Neutrophil (primary cell): Measurements from ENCODE around the gene LORICRIN.
"Not testable (repeated sequence)": the region's sequence is repeated elsewhere in the genome, so short reads cannot be mapped to it uniquely, and the experiment has no call there.

Experiments used
- H3K27ac ChIP-seq: fragments of 200-600 bp; sonication (generic); 2 replicates; pipeline ENCODE4 v1.5.1; 2016; ENCODE audit warnings: mild to moderate bottlenecking, moderate library complexity
- H3K27me3 ChIP-seq: fragments of 200-600 bp; sonication (generic); 2 replicates; pipeline ENCODE4 v1.6.0; 2016; ENCODE audit warnings: mild to moderate bottlenecking
- H3K36me3 ChIP-seq: fragments of 200-600 bp; sonication (generic); 2 replicates; pipeline ENCODE4 v1.5.1; 2017
- H3K4me1 ChIP-seq, 2 experiments: fragments of 200-600 bp in 1 of 2; sonication (generic) in 1 of 2; 1 replicate in 1 of 2; 2 replicates in 1 of 2; pipeline versions ENCODE4 v1.5.1 to v1.6.1; 2013 to 2016; ENCODE audit warnings: low read depth in 1 of 2, low read length in 1 of 2, mild to moderate bottlenecking in 1 of 2, moderate library complexity in 1 of 2; ENCODE audit not compliant: control insufficient read depth in 1 of 2, insufficient read depth in 1 of 2
- H3K4me3 ChIP-seq, 2 experiments: fragments of 200-600 bp in 1 of 2; sonication (generic) in 1 of 2; 1 replicate in 1 of 2; 2 replicates in 1 of 2; pipeline ENCODE4 v1.5.1; 2013 to 2016; ENCODE audit warnings: low read depth in 1 of 2, low read length in 1 of 2, mild to moderate bottlenecking in 1 of 2, moderate library complexity in 1 of 2
- H3K9me3 ChIP-seq: fragments of 200-600 bp; sonication (generic); 2 replicates; pipeline ENCODE4 v1.5.1; 2016
- CTCF ChIP-seq: fragments of 200-600 bp; sonication (generic); IDR thresholded peaks from 2 replicates; pipeline ENCODE4 v1.5.1; 2016; ENCODE audit warnings: antibody characterized with exemption

LORICRIN gene

GRCh38 chr1:153217744-153218416 lies 41.6 kb upstream of the LORICRIN start:
- Histone ChIP-seq H3K9me3 (no peaks in the 10 kb centered on the region), H3K27ac (no peak overlapping the region), H3K4me3 (no peak overlapping the region), H3K36me3 (no peaks in the 10 kb centered on the region), H3K4me1 (no peaks in the 10 kb centered on the region), H3K27me3 (peaks cover 76% of the 10 kb centered on the region)
- TF ChIP-seq CTCF, result no peak

GRCh38 chr1:153220606-153221303 lies 38.7 kb upstream of the LORICRIN start:
- H3K9me3 ChIP-seq, result no peaks in the 10 kb centered on the region
- no peak overlapping the region for H3K27ac ChIP-seq
- H3K4me3 ChIP-seq, result no peak overlapping the region
- no peaks in the 10 kb centered on the region for H3K4me1 ChIP-seq
- TF ChIP-seq CTCF, result no peak
- H3K36me3 ChIP-seq, result no peaks in the 10 kb centered on the region
- H3K27me3 ChIP-seq, result peaks cover 76% of the 10 kb centered on the region

- not testable (repeated sequence) for H3K27ac ChIP-seq, H3K9me3 ChIP-seq, H3K4me3 ChIP-seq, H3K4me1 ChIP-seq, H3K36me3 ChIP-seq
- TF ChIP-seq CTCF, result peak; percentile 63
- peaks cover 76% of the 10 kb centered on the region for H3K27me3 ChIP-seq
These were observed 36.2 kb upstream of the LORICRIN start for GRCh38 chr1:153223040-153223891.

- H3K36me3 ChIP-seq, result no peaks in the 10 kb centered on the region
These were observed 31.7 kb upstream of the LORICRIN start for GRCh38 chr1:153227810-153228209.

More at GRCh38 chr1:153227810-153228209, 31.7 kb upstream of the LORICRIN start:
- TF ChIP-seq CTCF, result no peak
- no peak overlapping the region for H3K4me3 ChIP-seq
- H3K9me3 ChIP-seq, result no peaks in the 10 kb centered on the region
- H3K4me1 ChIP-seq, result peaks cover 26 to 32% of the 10 kb centered on the region in 2 experiments
- no peak overlapping the region for H3K27ac ChIP-seq
- peaks cover 56% of the 10 kb centered on the region for H3K27me3 ChIP-seq
